HEK293T (cell line): ENCODE results near the gene SPEM3.

Experiments
- CTBP1 ChIP-seq: fragments of 450-650 bp; IDR thresholded peaks from 2 replicates; pipeline ENCODE4 v1.6.1; 2016; ENCODE audit warnings: borderline replicate concordance
- ELF4 ChIP-seq: fragments of 450-650 bp; IDR thresholded peaks from 2 replicates; pipeline ENCODE4 v1.6.1; 2017; ENCODE audit warnings: antibody characterized with exemption
- FOXK2 ChIP-seq: fragments of 450-650 bp; IDR thresholded peaks from 2 replicates; pipeline ENCODE4 v1.6.1; 2016; ENCODE audit warnings: mild to moderate bottlenecking
- FOXM1 ChIP-seq: fragments of 450-650 bp; IDR thresholded peaks from 2 replicates; pipeline ENCODE4 v1.6.1; 2017; ENCODE audit warnings: mild to moderate bottlenecking, borderline replicate concordance
- HDGF ChIP-seq: fragments of 450-650 bp; IDR thresholded peaks from 2 replicates; pipeline ENCODE4 v1.6.1; 2017; ENCODE audit warnings: antibody characterized with exemption, borderline replicate concordance
- NFRKB ChIP-seq: fragments of 450-650 bp; IDR thresholded peaks from 2 replicates; pipeline ENCODE4 v1.6.1; 2016; ENCODE audit warnings: mild to moderate bottlenecking, moderate library complexity
- SP1 ChIP-seq: fragments of 450-650 bp; IDR thresholded peaks from 2 replicates; pipeline ENCODE4 v1.6.1; 2017

DNA sequence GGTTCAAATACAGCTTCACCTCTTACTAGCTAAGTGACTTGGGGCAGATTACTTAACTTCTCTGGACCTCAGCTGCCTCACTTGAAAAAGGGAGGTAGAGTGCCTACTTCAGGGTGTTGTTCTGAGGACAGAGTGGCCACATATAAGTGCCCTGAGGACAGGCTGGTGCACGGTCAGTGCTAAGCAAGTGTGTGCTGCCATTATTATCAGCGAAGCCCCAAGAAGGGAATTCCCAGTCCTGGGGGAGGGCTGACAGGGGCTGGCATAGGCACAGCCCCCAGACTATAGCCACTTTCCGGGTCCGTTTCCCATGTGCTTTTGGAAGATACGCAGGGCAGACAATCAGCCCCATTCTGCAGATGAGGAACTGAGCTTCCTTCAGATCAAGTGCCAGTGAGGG, 48.3 kb downstream of the SPEM3 start:
- no peak for TF ChIP-seq SP1
- TF ChIP-seq FOXK2, result no peak
- TF ChIP-seq HDGF, result no peak
- TF ChIP-seq FOXM1, result no peak
- TF ChIP-seq CTBP1, result no peak
- TF ChIP-seq ELF4, result no peak
- TF ChIP-seq NFRKB, result no peak
